ENCODE data around the gene MAL.

- TF ChIP-seq CTCF (conservative IDR thresholded peaks at IDR 0.05; ENCODE audit: low read depth in 2 of 2) (no peak), ZNF331 (CRISPR knock-in tag; IDR thresholded peaks at IDR 0.05; ENCODE audit: low read depth) (no peak), POLR2AphosphoS5 (IDR thresholded peaks at IDR 0.05; ENCODE audit: low read depth) (no peak), CREB1 (CRISPR knock-in tag; IDR thresholded peaks at IDR 0.05; ENCODE audit: low read depth) (no peak), ETS1 (IDR thresholded peaks at IDR 0.05) (no peak), EZH2 (IDR thresholded peaks at IDR 0.05; ENCODE audit: low read depth, unreplicated experiment) (no peak), EZH2phosphoT487 (IDR thresholded peaks at IDR 0.05; ENCODE audit: unreplicated experiment) (no peak)
Observed at GRCh38 chr2:94984964-94985575, 40.4 kb upstream of the MAL start.
